GM23338 (cell line): ENCODE data around the gene PPCDC. TPM values are rescaled to one million over a fixed set of nuclear protein-coding genes. Genes with fewer than 3 reads are reported as not detected.
"Not testable (repeated sequence)": the region's sequence is repeated elsewhere in the genome, so short reads cannot be mapped to it uniquely, and the experiment has no call there.

Experiments
- ATAC-seq: fragments of 200-7000 bp; cut with Tn5 transposase; 3 replicates; pipeline ENCODE4 v1.9.1; 2020
- DNase-seq: peaks from one replicate; pipeline ENCODE4 v3.0.0-alpha.2; 2015; ENCODE audit warnings: low spot score
- H2AFZ ChIP-seq: fragments of 200-600 bp; sonication (generic); 2 replicates; pipeline ENCODE4 v1.8.0; 2016; ENCODE audit warnings: antibody characterized with exemption, mild to moderate bottlenecking, moderate library complexity
- H3F3A ChIP-seq: fragments of 200-600 bp; sonication (generic); replicated peaks from 2 replicates; pipeline ENCODE4 v1.8.0; 2017; ENCODE audit warnings: antibody characterized with exemption, mixed run types, low read depth
- H3K27ac ChIP-seq: fragments of 200-600 bp; sonication (generic); 2 replicates; pipeline ENCODE4 v1.6.1; 2016; ENCODE audit warnings: low read depth
- H3K27me3 ChIP-seq: fragments of 200-600 bp; sonication (generic); 2 replicates; pipeline ENCODE4 v1.8.0; 2016; ENCODE audit warnings: mild to moderate bottlenecking, mixed run types, moderate library complexity; ENCODE audit not compliant: insufficient read depth
- H3K36me3 ChIP-seq: fragments of 200-600 bp; sonication (generic); 2 replicates; pipeline ENCODE4 v1.8.0; 2016; ENCODE audit warnings: mild to moderate bottlenecking; ENCODE audit not compliant: insufficient read depth
- H3K4me1 ChIP-seq: fragments of 200-600 bp; sonication (generic); 2 replicates; pipeline ENCODE4 v1.8.0; 2016; ENCODE audit warnings: mild to moderate bottlenecking, moderate library complexity; ENCODE audit not compliant: insufficient read depth
- H3K4me2 ChIP-seq: fragments of 200-600 bp; sonication (generic); 2 replicates; pipeline ENCODE4 v1.7.1; 2017; ENCODE audit warnings: mixed run types
- H3K4me3 ChIP-seq: fragments of 200-600 bp; sonication (generic); 2 replicates; pipeline ENCODE4 v1.6.1; 2016; ENCODE audit warnings: mixed run types
- H3K79me2 ChIP-seq: fragments of 200-600 bp; sonication (generic); replicated peaks from 2 replicates; pipeline ENCODE4 v1.8.0; 2017; ENCODE audit warnings: mild to moderate bottlenecking; ENCODE audit not compliant: insufficient read depth
- H3K9me2 ChIP-seq: fragments of 200-600 bp; sonication (generic); 2 replicates; pipeline ENCODE4 v1.8.0; 2017; ENCODE audit not compliant: insufficient read depth
- H4K20me1 ChIP-seq: fragments of 200-600 bp; sonication (generic); replicated peaks from 2 replicates; pipeline ENCODE4 v1.8.0; 2017; ENCODE audit warnings: mild to moderate bottlenecking; ENCODE audit not compliant: insufficient read depth
- H3K27ac Mint-ChIP-seq: 2 replicates; pipeline ENCODE4 v1.8.0; 2020; ENCODE audit warnings: inconsistent platforms, mild to moderate bottlenecking, moderate library complexity, mixed read lengths
- H3K27me3 Mint-ChIP-seq: 3 replicates; pipeline ENCODE4 v1.8.0; 2022; ENCODE audit warnings: low read depth, mild to moderate bottlenecking, moderate library complexity, mixed read lengths, inconsistent platforms; ENCODE audit not compliant: insufficient read depth, poor library complexity
- H3K36me3 Mint-ChIP-seq: 3 replicates; pipeline ENCODE4 v1.8.0; 2021; ENCODE audit warnings: low read depth, mild to moderate bottlenecking, inconsistent platforms, moderate library complexity, mixed read lengths
- H3K4me1 Mint-ChIP-seq: 3 replicates; pipeline ENCODE4 v1.8.0; 2020; ENCODE audit warnings: mild to moderate bottlenecking, inconsistent platforms, mixed read lengths
- H3K4me3 Mint-ChIP-seq: 3 replicates; pipeline ENCODE4 v1.8.0; 2021; ENCODE audit warnings: moderate library complexity, mild to moderate bottlenecking, inconsistent platforms, mixed read lengths
- H3K9me3 Mint-ChIP-seq: 3 replicates; pipeline ENCODE4 v1.8.0; 2020; ENCODE audit warnings: moderate library complexity, mild to moderate bottlenecking, inconsistent platforms, mixed read lengths
- EZH2 ChIP-seq: fragments of 200-600 bp; sonication (generic); IDR thresholded peaks from one replicate; pipeline ENCODE4 v1.8.0; 2017; ENCODE audit warnings: antibody characterized with exemption, mild to moderate bottlenecking, low read depth; ENCODE audit not compliant: unreplicated experiment
- POLR2AphosphoS5 ChIP-seq: IDR thresholded peaks from 2 replicates; pipeline ENCODE4 v1.6.1; 2016; ENCODE audit warnings: antibody characterized with exemption, low read depth
- polyA plus RNA-seq: library from polyadenylated mRNA; unstranded; fragments of >200 nt; fragmentation: Nextera tagmentation; extraction: Ambion mirVana; gene quantifications from 2 replicates; pipeline ENCODE4 v1.2.1, GENCODE V29; 2016
- total RNA-seq: library from RNA; depleted of rRNA; stranded (reverse); fragments of >200 nt; shearing (Covaris generic); gene quantifications from 2 replicates; pipeline ENCODE4 v1.2.3, GENCODE V29; 2014
- TF ChIP-seq, protein P1 (sequence below): fragments of 250-450 bp; sonication (Bioruptor Pico); IDR thresholded peaks from 2 replicates; pipeline ENCODE4 v1.5.0; 2020; ENCODE audit warnings: mild to moderate bottlenecking, moderate library complexity

PPCDC gene
- total and polyA plus RNA-seq, 2 experiments from 2014 or later, result 17.8 to 40.2 TPM

DNA sequence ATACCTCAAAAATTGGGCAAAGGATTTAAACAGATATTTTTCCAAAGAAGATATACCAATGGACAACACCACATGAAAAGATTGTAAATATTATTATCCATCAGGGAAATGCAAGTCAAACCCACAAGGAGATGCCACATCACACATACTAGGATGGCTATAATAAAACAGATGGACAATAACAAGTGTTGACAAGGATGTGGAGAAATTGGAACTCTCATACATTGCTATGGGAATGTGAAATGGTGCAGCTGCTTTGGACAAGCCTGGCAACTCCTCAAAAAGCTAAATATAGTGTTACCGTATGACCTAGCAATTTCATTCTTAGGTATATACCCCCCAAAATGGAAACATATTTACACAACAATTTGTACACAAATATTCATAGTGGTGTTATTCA lies 59.3 kb downstream of the PPCDC start (continued):
- TF ChIP-seq, protein P1, sequence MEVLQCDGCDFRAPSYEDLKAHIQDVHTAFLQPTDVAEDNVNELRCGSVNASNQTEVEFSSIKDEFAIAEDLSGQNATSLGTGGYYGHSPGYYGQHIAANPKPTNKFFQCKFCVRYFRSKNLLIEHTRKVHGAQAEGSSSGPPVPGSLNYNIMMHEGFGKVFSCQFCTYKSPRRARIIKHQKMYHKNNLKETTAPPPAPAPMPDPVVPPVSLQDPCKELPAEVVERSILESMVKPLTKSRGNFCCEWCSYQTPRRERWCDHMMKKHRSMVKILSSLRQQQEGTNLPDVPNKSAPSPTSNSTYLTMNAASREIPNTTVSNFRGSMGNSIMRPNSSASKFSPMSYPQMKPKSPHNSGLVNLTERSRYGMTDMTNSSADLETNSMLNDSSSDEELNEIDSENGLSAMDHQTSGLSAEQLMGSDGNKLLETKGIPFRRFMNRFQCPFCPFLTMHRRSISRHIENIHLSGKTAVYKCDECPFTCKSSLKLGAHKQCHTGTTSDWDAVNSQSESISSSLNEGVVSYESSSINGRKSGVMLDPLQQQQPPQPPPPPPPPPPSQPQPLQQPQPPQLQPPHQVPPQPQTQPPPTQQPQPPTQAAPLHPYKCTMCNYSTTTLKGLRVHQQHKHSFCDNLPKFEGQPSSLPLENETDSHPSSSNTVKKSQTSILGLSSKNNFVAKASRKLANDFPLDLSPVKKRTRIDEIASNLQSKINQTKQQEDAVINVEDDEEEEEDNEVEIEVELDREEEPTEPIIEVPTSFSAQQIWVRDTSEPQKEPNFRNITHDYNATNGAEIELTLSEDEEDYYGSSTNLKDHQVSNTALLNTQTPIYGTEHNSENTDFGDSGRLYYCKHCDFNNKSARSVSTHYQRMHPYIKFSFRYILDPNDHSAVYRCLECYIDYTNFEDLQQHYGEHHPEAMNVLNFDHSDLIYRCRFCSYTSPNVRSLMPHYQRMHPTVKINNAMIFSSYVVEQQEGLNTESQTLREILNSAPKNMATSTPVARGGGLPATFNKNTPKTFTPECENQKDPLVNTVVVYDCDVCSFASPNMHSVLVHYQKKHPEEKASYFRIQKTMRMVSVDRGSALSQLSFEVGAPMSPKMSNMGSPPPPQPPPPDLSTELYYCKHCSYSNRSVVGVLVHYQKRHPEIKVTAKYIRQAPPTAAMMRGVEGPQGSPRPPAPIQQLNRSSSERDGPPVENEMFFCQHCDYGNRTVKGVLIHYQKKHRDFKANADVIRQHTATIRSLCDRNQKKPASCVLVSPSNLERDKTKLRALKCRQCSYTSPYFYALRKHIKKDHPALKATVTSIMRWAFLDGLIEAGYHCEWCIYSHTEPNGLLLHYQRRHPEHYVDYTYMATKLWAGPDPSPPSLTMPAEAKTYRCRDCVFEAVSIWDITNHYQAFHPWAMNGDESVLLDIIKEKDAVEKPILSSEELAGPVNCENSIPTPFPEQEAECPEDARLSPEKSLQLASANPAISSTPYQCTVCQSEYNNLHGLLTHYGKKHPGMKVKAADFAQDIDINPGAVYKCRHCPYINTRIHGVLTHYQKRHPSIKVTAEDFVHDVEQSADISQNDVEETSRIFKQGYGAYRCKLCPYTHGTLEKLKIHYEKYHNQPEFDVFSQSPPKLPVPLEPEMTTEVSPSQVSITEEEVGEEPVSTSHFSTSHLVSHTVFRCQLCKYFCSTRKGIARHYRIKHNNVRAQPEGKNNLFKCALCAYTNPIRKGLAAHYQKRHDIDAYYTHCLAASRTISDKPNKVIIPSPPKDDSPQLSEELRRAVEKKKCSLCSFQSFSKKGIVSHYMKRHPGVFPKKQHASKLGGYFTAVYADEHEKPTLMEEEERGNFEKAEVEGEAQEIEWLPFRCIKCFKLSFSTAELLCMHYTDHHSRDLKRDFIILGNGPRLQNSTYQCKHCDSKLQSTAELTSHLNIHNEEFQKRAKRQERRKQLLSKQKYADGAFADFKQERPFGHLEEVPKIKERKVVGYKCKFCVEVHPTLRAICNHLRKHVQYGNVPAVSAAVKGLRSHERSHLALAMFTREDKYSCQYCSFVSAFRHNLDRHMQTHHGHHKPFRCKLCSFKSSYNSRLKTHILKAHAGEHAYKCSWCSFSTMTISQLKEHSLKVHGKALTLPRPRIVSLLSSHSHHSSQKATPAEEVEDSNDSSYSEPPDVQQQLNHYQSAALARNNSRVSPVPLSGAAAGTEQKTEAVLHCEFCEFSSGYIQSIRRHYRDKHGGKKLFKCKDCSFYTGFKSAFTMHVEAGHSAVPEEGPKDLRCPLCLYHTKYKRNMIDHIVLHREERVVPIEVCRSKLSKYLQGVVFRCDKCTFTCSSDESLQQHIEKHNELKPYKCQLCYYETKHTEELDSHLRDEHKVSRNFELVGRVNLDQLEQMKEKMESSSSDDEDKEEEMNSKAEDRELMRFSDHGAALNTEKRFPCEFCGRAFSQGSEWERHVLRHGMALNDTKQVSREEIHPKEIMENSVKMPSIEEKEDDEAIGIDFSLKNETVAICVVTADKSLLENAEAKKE, result no peak
- TF ChIP-seq POLR2AphosphoS5 (no peak), EZH2 (no peak)

DNA sequence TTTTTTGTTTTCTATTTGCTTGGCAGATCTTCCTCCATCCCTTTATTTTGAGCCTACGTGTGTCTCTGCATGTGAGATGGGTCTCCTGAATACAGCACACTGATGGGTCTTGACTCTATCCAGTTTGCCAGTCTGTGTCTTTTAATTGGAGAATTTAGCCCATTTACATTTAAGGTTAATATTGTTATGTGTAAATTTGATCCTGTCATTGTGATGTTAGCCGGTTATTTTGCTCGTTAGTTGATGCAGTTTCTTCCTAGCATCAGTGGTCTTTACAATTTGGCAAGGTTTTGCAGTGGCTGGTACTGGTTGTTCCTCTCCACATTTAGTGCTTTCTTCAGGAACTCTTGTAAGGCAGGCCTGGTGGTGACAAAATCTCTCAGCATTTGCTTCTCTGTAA lies 62.3 kb downstream of the PPCDC start:
- H3K4me1 ChIP-seq, ATAC-seq, H3K27ac Mint-ChIP-seq, H4K20me1 ChIP-seq, H3K4me3 ChIP-seq, H3K27ac ChIP-seq, H3K9me2 ChIP-seq, H3K79me2 ChIP-seq, H3K4me3 Mint-ChIP-seq, H3K4me1 Mint-ChIP-seq, H3K27me3 Mint-ChIP-seq, DNase-seq, H3K36me3 ChIP-seq, H3K9me3 Mint-ChIP-seq, H2AFZ ChIP-seq, H3K36me3 Mint-ChIP-seq, H3K4me2 ChIP-seq, H3K27me3 ChIP-seq, H3F3A ChIP-seq: not testable (repeated sequence)
